GM12872 (cell line): ENCODE results near the gene GCHFR.

Source experiments
- TF ChIP-seq, protein P1 (sequence below): IDR thresholded peaks from 3 replicates; pipeline ENCODE4 v1.5.1; 2011; ENCODE audit warnings: low read depth, mild to moderate bottlenecking, low read length, moderate library complexity; ENCODE audit not compliant: insufficient read depth

GCHFR gene

GRCh38 chr15:40773902-40774301 lies 10.0 kb downstream of the GCHFR start:
- TF ChIP-seq, protein P1, sequence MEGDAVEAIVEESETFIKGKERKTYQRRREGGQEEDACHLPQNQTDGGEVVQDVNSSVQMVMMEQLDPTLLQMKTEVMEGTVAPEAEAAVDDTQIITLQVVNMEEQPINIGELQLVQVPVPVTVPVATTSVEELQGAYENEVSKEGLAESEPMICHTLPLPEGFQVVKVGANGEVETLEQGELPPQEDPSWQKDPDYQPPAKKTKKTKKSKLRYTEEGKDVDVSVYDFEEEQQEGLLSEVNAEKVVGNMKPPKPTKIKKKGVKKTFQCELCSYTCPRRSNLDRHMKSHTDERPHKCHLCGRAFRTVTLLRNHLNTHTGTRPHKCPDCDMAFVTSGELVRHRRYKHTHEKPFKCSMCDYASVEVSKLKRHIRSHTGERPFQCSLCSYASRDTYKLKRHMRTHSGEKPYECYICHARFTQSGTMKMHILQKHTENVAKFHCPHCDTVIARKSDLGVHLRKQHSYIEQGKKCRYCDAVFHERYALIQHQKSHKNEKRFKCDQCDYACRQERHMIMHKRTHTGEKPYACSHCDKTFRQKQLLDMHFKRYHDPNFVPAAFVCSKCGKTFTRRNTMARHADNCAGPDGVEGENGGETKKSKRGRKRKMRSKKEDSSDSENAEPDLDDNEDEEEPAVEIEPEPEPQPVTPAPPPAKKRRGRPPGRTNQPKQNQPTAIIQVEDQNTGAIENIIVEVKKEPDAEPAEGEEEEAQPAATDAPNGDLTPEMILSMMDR = no peak

DNA sequence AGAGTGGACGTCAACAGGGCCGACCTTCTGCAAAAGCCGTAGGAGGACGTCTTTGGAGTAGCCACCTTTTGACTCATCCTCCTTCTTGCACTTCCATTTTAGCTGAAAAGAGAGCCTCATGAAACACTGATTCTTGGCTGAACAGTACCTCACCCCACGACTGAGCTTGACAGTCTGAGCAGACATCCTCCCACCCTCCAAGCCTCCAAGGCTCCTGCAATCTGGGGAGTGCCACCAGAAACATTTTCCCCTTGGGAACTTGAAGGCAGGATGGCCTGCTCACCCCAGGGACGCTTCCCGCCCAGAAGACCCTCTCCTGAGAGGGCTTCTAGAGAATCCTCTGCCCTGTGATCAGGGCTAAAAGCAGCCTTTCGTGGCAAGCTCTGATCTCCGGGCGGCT lies 11.1 kb downstream of the GCHFR start:
- TF ChIP-seq, protein P1 = no peak

- TF ChIP-seq, protein P1 = no peak
These were observed 12.1 kb downstream of the GCHFR start for GRCh38 chr15:40775740-40776536.

- TF ChIP-seq, protein P1 = no peak
These were observed 12.8 kb downstream of the GCHFR start for GRCh38 chr15:40776537-40777141.

DNA sequence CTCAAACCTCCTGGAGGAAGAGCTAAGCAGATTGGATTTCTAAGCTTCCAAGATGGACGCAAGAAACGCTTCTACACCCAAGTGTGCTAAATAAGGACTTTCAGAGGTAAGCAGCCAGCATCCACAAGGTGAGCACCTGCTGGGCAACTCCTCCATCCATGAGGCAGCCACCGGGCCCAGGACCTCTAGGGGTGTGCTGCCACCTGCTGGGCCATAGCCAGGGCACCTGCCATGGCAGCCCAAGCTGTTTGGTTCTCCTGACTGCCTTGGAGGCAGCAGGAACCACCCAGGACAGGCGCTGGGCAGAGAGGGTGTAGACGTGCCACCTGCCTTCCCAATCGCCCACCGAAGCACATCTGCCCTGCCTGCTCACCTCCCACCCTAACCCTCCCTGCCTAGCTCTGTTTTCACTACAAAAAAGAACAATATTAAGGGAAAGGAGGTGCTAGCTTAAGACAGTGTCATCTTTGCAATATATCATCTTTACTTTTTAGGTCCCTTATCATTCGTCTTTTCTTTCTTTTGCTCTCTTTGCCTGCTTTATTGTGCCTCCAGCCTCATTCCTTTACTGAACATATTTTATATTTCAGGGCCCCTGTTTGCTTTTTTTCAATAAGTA lies 18.9 kb downstream of the GCHFR start:
- TF ChIP-seq, protein P1 = peak; percentile 96

DNA sequence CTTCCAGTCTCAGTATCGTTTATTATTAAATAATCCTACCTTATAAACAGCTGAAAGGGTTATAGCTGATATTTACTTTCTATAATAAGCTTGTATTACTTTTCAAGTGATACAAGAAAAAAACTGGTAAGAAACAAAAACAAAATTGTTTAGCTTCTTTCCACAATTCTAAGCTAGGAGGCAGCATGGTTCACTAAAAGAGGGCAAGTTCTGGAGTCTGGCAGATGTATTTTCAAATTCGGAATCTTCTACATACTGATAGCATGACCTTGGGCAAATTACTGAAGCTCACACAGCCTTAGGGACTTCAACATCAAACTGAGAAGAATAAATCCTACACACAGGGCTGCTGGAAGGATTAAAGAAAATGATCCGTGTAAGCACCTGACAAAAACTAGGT lies 21.3 kb downstream of the GCHFR start:
- TF ChIP-seq, protein P1 = no peak

DNA sequence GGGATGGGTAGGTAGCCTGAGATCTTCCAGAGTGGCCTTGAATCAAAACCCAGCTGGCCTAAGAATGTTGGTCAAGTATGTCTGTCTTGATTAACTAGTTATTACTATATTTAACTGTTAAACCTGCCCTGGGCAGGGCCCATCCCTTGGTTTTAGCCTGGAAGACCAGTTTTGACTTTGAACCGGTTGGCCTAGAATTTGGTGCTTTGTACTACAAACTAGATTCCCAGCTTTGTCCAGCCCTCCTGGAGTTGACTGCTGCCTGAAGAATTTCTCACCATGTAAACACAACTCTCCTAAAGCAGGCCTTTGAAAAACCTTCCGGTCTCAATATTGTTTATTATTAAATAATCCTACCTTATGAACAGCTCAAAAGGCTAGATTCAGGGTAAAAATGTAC lies 21.9 kb downstream of the GCHFR start:
- TF ChIP-seq, protein P1 = no peak
